IMR-90 (cell line): ENCODE measurements around the gene RNF2. TPM values are rescaled to one million over a fixed set of nuclear protein-coding genes. Genes with fewer than 3 reads are reported as not detected.

Source experiments
- ATAC-seq: fragments of 200-7000 bp; cut with Tn5 transposase; 2 replicates; pipeline ENCODE4 v1.9.1; 2020; ENCODE audit warnings: low read depth, mild to moderate bottlenecking, moderate library complexity
- BruUV-seq: library from RNA; stranded (reverse); fragments of 400-500 nt; replicated peaks from 2 replicates; lab custom pipeline; 2021; lab: Mats Ljungman, UMichigan
- CTCF ChIA-PET: fragments of 300-600 bp; formaldehyde crosslinking; extraction: SDS; loops from one replicate; lab custom pipeline; 2021; ENCODE audit warnings: antibody characterized with exemption; lab: Yijun Ruan, JAX
- POLR2A ChIA-PET: fragments of 300-600 bp; sonication (Branson Sonifier 250); formaldehyde crosslinking; loops from one replicate; lab custom pipeline; 2022; ENCODE audit warnings: antibody characterized with exemption; ENCODE audit not compliant: unreplicated experiment; lab: Charles Lee
- DNase-seq: peaks from one replicate; pipeline ENCODE4 v3.0.0; 2013
- H2AFZ ChIP-seq: replicated peaks from 2 replicates; pipeline ENCODE3; 2013; ENCODE audit warnings: low read length, mild to moderate bottlenecking; ENCODE audit not compliant: poor library complexity
- H2AK5ac ChIP-seq: 2 replicates; pipeline ENCODE4 v1.6.1; 2013; ENCODE audit warnings: low read depth, low read length, inconsistent platforms
- H2AK9ac ChIP-seq: replicated peaks from 2 replicates; pipeline ENCODE3; 2013; ENCODE audit warnings: mild to moderate bottlenecking, low read depth, low read length, moderate library complexity; ENCODE audit not compliant: poor library complexity
- H2BK120ac ChIP-seq: 2 replicates; pipeline ENCODE4 v1.6.1; 2013; ENCODE audit warnings: low read depth, low read length, inconsistent platforms
- H2BK15ac ChIP-seq: 3 replicates; pipeline ENCODE4 v1.6.1; 2013; ENCODE audit warnings: low read depth, low read length, inconsistent platforms
- H2BK20ac ChIP-seq: 2 replicates; pipeline ENCODE4 v1.6.1; 2013; ENCODE audit warnings: low read depth, mild to moderate bottlenecking, inconsistent platforms, low read length, moderate library complexity
- H2BK5ac ChIP-seq: 2 replicates; pipeline ENCODE4 v1.6.1; 2013; ENCODE audit warnings: mild to moderate bottlenecking, low read depth, low read length, inconsistent platforms; ENCODE audit not compliant: poor library complexity, severe bottlenecking
- H3K14ac ChIP-seq: replicated peaks from 2 replicates; pipeline ENCODE4 v1.6.1; 2013; ENCODE audit warnings: low read depth, low read length, inconsistent platforms
- H3K18ac ChIP-seq: 2 replicates; pipeline ENCODE4 v1.6.1; 2013; ENCODE audit warnings: low read depth, low read length, control low read depth
- H3K23ac ChIP-seq: 2 replicates; pipeline ENCODE4 v1.6.1; 2013; ENCODE audit warnings: low read depth, low read length, inconsistent platforms
- H3K27ac ChIP-seq: 2 replicates; pipeline ENCODE4 v1.5.1; 2013; ENCODE audit warnings: mild to moderate bottlenecking, control low read depth, low read length; ENCODE audit not compliant: insufficient read depth
- H3K27me3 ChIP-seq: 2 replicates; pipeline ENCODE4 v1.6.1; 2013; ENCODE audit warnings: low read length; ENCODE audit not compliant: control insufficient read depth, insufficient read depth
- H3K36me3 ChIP-seq: 2 replicates; pipeline ENCODE4 v1.6.1; 2013; ENCODE audit warnings: low read length, mixed read lengths; ENCODE audit not compliant: control insufficient read depth, insufficient read depth
- H3K4ac ChIP-seq: 2 replicates; pipeline ENCODE4 v1.6.1; 2013; ENCODE audit warnings: low read depth, low read length, inconsistent platforms
- H3K4me1 ChIP-seq: 2 replicates; pipeline ENCODE4 v1.6.1; 2013; ENCODE audit warnings: low read length, mixed read lengths; ENCODE audit not compliant: control insufficient read depth, insufficient read depth
- H3K4me2 ChIP-seq: 2 replicates; pipeline ENCODE4 v1.6.1; 2013; ENCODE audit warnings: low read depth, mild to moderate bottlenecking, control low read depth, low read length, moderate library complexity
- H3K4me3 ChIP-seq: 2 replicates; pipeline ENCODE4 v1.5.1; 2013; ENCODE audit warnings: low read depth, mild to moderate bottlenecking, control low read depth, low read length, moderate library complexity; ENCODE audit not compliant: insufficient read depth
- H3K56ac ChIP-seq: 2 replicates; pipeline ENCODE4 v1.6.1; 2013; ENCODE audit warnings: low read length, inconsistent platforms; ENCODE audit not compliant: insufficient read depth; ENCODE audit errors: extremely low read depth
- H3K79me1 ChIP-seq, 2 experiments: 2 replicates each; pipeline ENCODE4 v1.6.1; 2013; ENCODE audit warnings: low read length in 2 of 2, inconsistent platforms in 1 of 2, low read depth in 1 of 2
- H3K9ac ChIP-seq: 2 replicates; pipeline ENCODE4 v1.6.1; 2013; ENCODE audit warnings: low read depth, low read length, control low read depth
- H3K9me1 ChIP-seq: 2 replicates; pipeline ENCODE4 v1.6.1; 2013; ENCODE audit warnings: low read length, inconsistent platforms; ENCODE audit not compliant: insufficient read depth
- H3K9me3 ChIP-seq: 2 replicates; pipeline ENCODE4 v1.6.1; 2013; ENCODE audit warnings: low read length; ENCODE audit not compliant: control insufficient read depth, insufficient read depth
- H4K20me1 ChIP-seq: 2 replicates; pipeline ENCODE4 v1.6.1; 2013; ENCODE audit warnings: low read length, inconsistent platforms; ENCODE audit not compliant: insufficient read depth
- H4K5ac ChIP-seq: 2 replicates; pipeline ENCODE4 v1.6.1; 2013; ENCODE audit warnings: mild to moderate bottlenecking, low read depth, low read length, control low read depth
- H4K8ac ChIP-seq, 2 experiments: 2 replicates each; pipeline ENCODE4 v1.6.1; 2013; ENCODE audit warnings: low read depth in 2 of 2, low read length in 2 of 2, control low read depth in 1 of 2, inconsistent platforms in 1 of 2
- H4K91ac ChIP-seq: 2 replicates; pipeline ENCODE4 v1.6.1; 2013; ENCODE audit warnings: low read depth, low read length, inconsistent platforms; ENCODE audit not compliant: insufficient read depth
- CTCF ChIP-seq: conservative IDR thresholded peaks from 2 replicates; pipeline ENCODE4 v1.5.1; 2012; ENCODE audit warnings: mild to moderate bottlenecking, low read depth, low read length, improper control_type of control experiment
- MAFK ChIP-seq: IDR thresholded peaks from 2 replicates; pipeline ENCODE4 v1.6.1; 2012; ENCODE audit warnings: low read depth, low read length, improper control_type of control experiment
- MAZ ChIP-seq: IDR thresholded peaks from 2 replicates; pipeline ENCODE4 v1.6.1; 2012; ENCODE audit warnings: low read depth, mild to moderate bottlenecking, low read length, improper control_type of control experiment, moderate library complexity, borderline replicate concordance
- WGBS, 2 experiments: methylation state at CpG; one replicate each; pipeline versions ENCODE4 v1.1.5 to v1.1.7; 2013; ENCODE audit warnings: missing lambda C conversion rate in 2 of 2; ENCODE audit not compliant: insufficient read length in 1 of 2; ENCODE audit errors: extremely low coverage in 2 of 2; 5-methylcytosine and 5-hydroxymethylcytosine counted together
- dilution Hi-C: fragments of 300-500 bp; cut with HindIII; formaldehyde crosslinking; loops from one replicate; pipeline ENCODE4 v1.14.3; 2018; ENCODE audit warnings: low sequenced_read_pairs; ENCODE audit not compliant: unreplicated experiment
- in situ Hi-C: fragments of 300-500 bp; cut with MboI; formaldehyde crosslinking; loops from 3 replicates; pipeline ENCODE4 v1.14.3; 2019; ENCODE audit warnings: low sequenced_read_pairs, inconsistent platforms, mixed read lengths
- intact Hi-C: fragments of 100-400 bp; cut with micrococcal nuclease; formaldehyde crosslinking; loops from 2 replicates; pipeline ENCODE4 v1.10.0; 2022
- polyA plus RNA-seq, 3 experiments: library from polyadenylated mRNA; depleted of rRNA; stranded (reverse); fragments of >200 nt; gene quantifications; 2 replicates each; pipeline ENCODE4 v1.2.3, GENCODE V29; 2012; ENCODE audit warnings: low replicate concordance in 1 of 3
- total RNA-seq: library from RNA; depleted of rRNA; stranded (reverse); fragments of >200 nt; gene quantifications from 2 replicates; pipeline ENCODE4 v1.2.3, GENCODE V29; 2012

Gene RNF2
- total and polyA plus RNA-seq, 2 of the 4 experiments (the other 2 are of a cell fraction) = 22.6 to 48.8 TPM

DNA sequence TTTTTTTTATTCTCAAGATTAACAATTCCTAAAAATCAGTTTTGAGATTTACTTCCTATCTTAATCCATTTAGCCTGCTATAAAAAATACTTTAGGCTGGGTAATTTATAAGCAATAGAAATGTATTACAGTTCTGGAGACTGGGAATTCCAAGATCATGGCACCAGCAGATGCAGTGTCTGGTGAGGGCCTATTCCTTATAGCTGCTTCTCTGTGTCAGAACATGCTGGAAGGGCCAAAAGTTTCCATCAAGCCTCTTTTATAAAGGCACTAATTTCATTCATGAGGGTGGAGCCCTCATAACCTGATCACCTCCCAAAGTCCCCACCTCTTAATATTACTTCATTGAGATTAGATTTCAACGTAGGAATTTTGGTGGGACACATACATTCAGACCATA lies 41.7 kb downstream of the RNF2 start:
- POLR2A ChIA-PET = no interaction called here
- intact Hi-C loops (no loop called here), dilution Hi-C loops (no loop called here), in situ Hi-C loops (no loop called here)
- Histone ChIP-seq H3K4ac (no peak overlapping the region), H2BK120ac (no peak overlapping the region), H2BK5ac (no peak overlapping the region), H2BK15ac (no peak overlapping the region), H3K18ac (no peak overlapping the region), H3K27me3 (no peaks in the 10 kb centered on the region), H4K8ac (no peak overlapping the region), H4K91ac (no peak overlapping the region), H3K4me3 (no peak overlapping the region), H3K14ac (no peak overlapping the region), H4K20me1 (peaks cover 4% of the 10 kb centered on the region; the same call in 1 of the 2 replicates), H2BK20ac (no peak overlapping the region), H3K4me2 (no peak overlapping the region), H3K56ac (no peak overlapping the region), H3K9me3 (no peaks in the 10 kb centered on the region), H3K36me3 (peaks cover 6% of the 10 kb centered on the region), H3K4me1 (no peaks in the 10 kb centered on the region), H3K27ac (no peak overlapping the region), H2AK9ac (no peak overlapping the region), H3K9ac (no peak overlapping the region), H3K9me1 (no peaks in the 10 kb centered on the region), H2AK5ac (no peak overlapping the region), H3K23ac (no peak overlapping the region), H3K79me1 (peaks cover 23 to 34% of the 10 kb centered on the region in 2 experiments), H4K5ac (no peak overlapping the region), H2AFZ (no peak overlapping the region)
- BruUV-seq = no TSS peak
- ATAC-seq (no peak), DNase-seq (no peak)
- TF ChIP-seq MAZ (no peak), CTCF (no peak), MAFK (no peak)
- no CpG with 5 or more reads among the region's 1 CpG for whole genome bisulfite sequencing, 2 experiments
- CTCF ChIA-PET = interaction anchor here (1.1 kb wide), 1 partner anchor 83 kb away, joined by 3 read pairs; no protein-coding TSS in a partner anchor
